CD14-positive monocyte (primary cell): ENCODE measurements around the gene TSPOAP1. TPM values are rescaled to one million over a fixed set of nuclear protein-coding genes. Genes with fewer than 3 reads are reported as not detected.
A peak's percentile ranks its signal among the peaks of the same experiment; 100 is the strongest.

Experiments
- DNase-seq, 3 donors: peaks; one replicate each; pipeline ENCODE4 v3.0.0-alpha.2; 2011 to 2022
- H2AFZ ChIP-seq: 2 replicates; pipeline ENCODE4 v1.6.0; 2012; ENCODE audit warnings: mild to moderate bottlenecking, low read depth, low read length, inconsistent platforms; ENCODE audit not compliant: insufficient read depth, poor library complexity, severe bottlenecking
- H3K27ac ChIP-seq, 2 donors: 1 replicate in 1 of 2; 2 replicates in 1 of 2; pipeline ENCODE4 v1.5.1; 2012 to 2013; ENCODE audit warnings: low read length in 2 of 2, control low read depth in 1 of 2, inconsistent platforms in 1 of 2, low read depth in 1 of 2, mild to moderate bottlenecking in 1 of 2
- H3K27me3 ChIP-seq, 2 donors: one replicate each; pipeline versions ENCODE4 v1.6.0 to v1.6.1; 2011 to 2013; ENCODE audit warnings: low read length in 2 of 2; ENCODE audit not compliant: control insufficient read depth in 2 of 2, insufficient read depth in 2 of 2
- H3K36me3 ChIP-seq, 2 donors: replicated peaks in 1 of 2; 1 replicate in 1 of 2; 2 replicates in 1 of 2; pipeline versions ENCODE4 v1.5.1 to v1.6.1; 2012 to 2013; ENCODE audit warnings: low read length in 2 of 2, control low read depth in 1 of 2, inconsistent platforms in 1 of 2, mild to moderate bottlenecking in 1 of 2; ENCODE audit not compliant: insufficient read depth in 2 of 2, control insufficient read depth in 1 of 2
- H3K4me1 ChIP-seq, 2 donors: 1 replicate in 1 of 2; 2 replicates in 1 of 2; pipeline versions ENCODE4 v1.5.1 to v1.6.1; 2012 to 2013; ENCODE audit warnings: low read length in 2 of 2, control low read depth in 1 of 2, inconsistent platforms in 1 of 2, mild to moderate bottlenecking in 1 of 2, moderate library complexity in 1 of 2; ENCODE audit not compliant: insufficient read depth in 2 of 2, control insufficient read depth in 1 of 2
- H3K4me2 ChIP-seq: replicated peaks from 2 replicates; pipeline ENCODE3; 2012; ENCODE audit warnings: low read length, moderate library complexity, mild to moderate bottlenecking; ENCODE audit not compliant: poor library complexity, severe bottlenecking; ENCODE audit errors: extremely low read depth
- H3K4me3 ChIP-seq, 3 experiments: fragments of 200-600 bp in 1 of 3; sonication (generic) in 1 of 3; replicated peaks in 1 of 3; 1 replicate in 2 of 3; 2 replicates in 1 of 3; pipeline ENCODE4 v1.5.1; 2011 to 2013; ENCODE audit warnings: low read length in 3 of 3, mild to moderate bottlenecking in 3 of 3, control low read depth in 2 of 3, low read depth in 2 of 3, inconsistent platforms in 1 of 3, moderate library complexity in 1 of 3
- H3K79me2 ChIP-seq: 2 replicates; pipeline ENCODE4 v1.6.0; 2012; ENCODE audit warnings: mild to moderate bottlenecking, control low read depth, inconsistent platforms, low read length, moderate library complexity; ENCODE audit not compliant: insufficient read depth
- H3K9ac ChIP-seq: 2 replicates; pipeline ENCODE4 v1.6.0; 2017; ENCODE audit warnings: low read length, mild to moderate bottlenecking; ENCODE audit not compliant: insufficient read depth, poor library complexity, severe bottlenecking
- H3K9me3 ChIP-seq, 2 donors: replicated peaks in 1 of 2; 1 replicate in 1 of 2; 2 replicates in 1 of 2; pipeline versions ENCODE4 v1.5.1 to v1.6.1; 2012 to 2013; ENCODE audit warnings: low read length in 2 of 2, control low read depth in 1 of 2; ENCODE audit not compliant: control insufficient read depth in 1 of 2, insufficient read depth in 1 of 2
- H4K20me1 ChIP-seq: 2 replicates; pipeline ENCODE4 v1.6.0; 2012; ENCODE audit warnings: mild to moderate bottlenecking, low read length, control low read depth, moderate library complexity; ENCODE audit not compliant: insufficient read depth
- H3K27ac Mint-ChIP-seq, 7 donors: one replicate each; pipeline ENCODE4 v1.8.0; 2020; ENCODE audit warnings: mild to moderate bottlenecking in 7 of 7, mixed read lengths in 7 of 7, moderate library complexity in 6 of 7, inconsistent platforms in 2 of 7
- H3K27me3 Mint-ChIP-seq, 3 donors: one replicate each; pipeline ENCODE4 v1.8.0; 2021 to 2022; ENCODE audit warnings: low read depth in 3 of 3, mild to moderate bottlenecking in 3 of 3, mixed read lengths in 3 of 3, moderate library complexity in 3 of 3, inconsistent platforms in 1 of 3
- H3K36me3 Mint-ChIP-seq, 2 donors: one replicate each; pipeline ENCODE4 v1.8.0; 2020; ENCODE audit warnings: mixed read lengths in 2 of 2, inconsistent platforms in 1 of 2, mild to moderate bottlenecking in 1 of 2
- H3K4me1 Mint-ChIP-seq: one replicate; pipeline ENCODE4 v1.8.0; 2020; ENCODE audit warnings: mild to moderate bottlenecking, mixed read lengths
- H3K4me3 Mint-ChIP-seq, 2 donors: one replicate each; pipeline ENCODE4 v1.8.0; 2020; ENCODE audit warnings: mild to moderate bottlenecking in 2 of 2, mixed read lengths in 2 of 2, moderate library complexity in 1 of 2
- H3K9me3 Mint-ChIP-seq, 7 donors: one replicate each; pipeline ENCODE4 v1.8.0; 2020 to 2022; ENCODE audit warnings: mixed read lengths in 7 of 7, mild to moderate bottlenecking in 6 of 7, moderate library complexity in 6 of 7, inconsistent platforms in 2 of 7
- CTCF ChIP-seq: fragments of 200-600 bp; IDR thresholded peaks from one replicate; pipeline ENCODE4 v1.8.0; 2022; ENCODE audit warnings: antibody characterized with exemption, mild to moderate bottlenecking
- WGBS: methylation state at CpG from one replicate; pipeline ENCODE4 v1.1.5; 2013; ENCODE audit warnings: missing lambda C conversion rate; ENCODE audit not compliant: insufficient coverage; 5-methylcytosine and 5-hydroxymethylcytosine counted together
- intact Hi-C, 2 donors: fragments of 100-400 bp; cut with micrococcal nuclease; formaldehyde crosslinking; loops; one replicate each; pipeline versions ENCODE4 v1.15.0 to v1.15.1; 2023
- polyA plus RNA-seq, 3 donors: library from polyadenylated mRNA; depleted of rRNA in 1 of 3; unstranded in 2 of 3; stranded (reverse) in 1 of 3; fragments of 300-500 nt in 2 of 3; fragments of >200 nt in 1 of 3; fragmentation: Illumina TruSeq in 2 of 3; gene quantifications; 1 replicate in 2 of 3; 2 replicates in 1 of 3; pipeline ENCODE4 v1.2.3, GENCODE V29; 2012 to 2021

Gene TSPOAP1
- polyA plus RNA-seq, 3 donors: 0.10 to 14.0 (median 0.18) TPM

- TF ChIP-seq CTCF: no peak
- H3K79me2 ChIP-seq: no peaks in the 10 kb centered on the region
- H3K27me3 ChIP-seq: no peaks in the 10 kb centered on the region
- intact Hi-C loops: no loop called here
- Mint-ChIP-seq H3K36me3 (no peaks in the 10 kb centered on the region), H3K27me3 (peaks cover 2 to 14% (median 7%) of the 10 kb centered on the region in 3 donors), H3K9me3 (peaks cover 0 to 1% (median 0%) of the 10 kb centered on the region in 7 donors), H3K4me1 (peaks cover 11% of the 10 kb centered on the region), H3K27ac (no peak overlapping the region), H3K4me3 (no peak overlapping the region)
- no peak overlapping the region for H3K9ac ChIP-seq
- no peak overlapping the region for H3K4me2 ChIP-seq
- WGBS: no CpG with 5 or more reads among the region's 5 CpGs
- no peaks in the 10 kb centered on the region for H3K36me3 ChIP-seq
- H3K4me3 ChIP-seq: no peak overlapping the region
- DNase-seq: no peak
- H2AFZ ChIP-seq: no peak overlapping the region
- H3K9me3 ChIP-seq: no peaks in the 10 kb centered on the region
- peaks cover 5 to 6% of the 10 kb centered on the region in 2 donors for H3K4me1 ChIP-seq
- no peaks in the 10 kb centered on the region for H4K20me1 ChIP-seq
- H3K27ac ChIP-seq: no peak overlapping the region
These were observed 41.7 kb upstream of the TSPOAP1 start for GRCh38 chr17:58370309-58370708.

- no peak overlapping the region for H3K4me3 Mint-ChIP-seq
- H3K4me1 Mint-ChIP-seq: peaks cover 3% of the 10 kb centered on the region
- no peak overlapping the region for H2AFZ ChIP-seq
- no peaks in the 10 kb centered on the region for H3K4me1 ChIP-seq
- H3K27me3 Mint-ChIP-seq: peaks cover 0 to 10% (median 7%) of the 10 kb centered on the region in 3 donors
- WGBS: 90% methylated on average over 3 of the region's 5 CpGs
- no peaks in the 10 kb centered on the region for H3K9me3 ChIP-seq
- no peak overlapping the region for H3K4me2 ChIP-seq
- H3K27me3 ChIP-seq: no peaks in the 10 kb centered on the region
- H3K27ac ChIP-seq: no peak overlapping the region
- H4K20me1 ChIP-seq: no peaks in the 10 kb centered on the region
- no peaks in the 10 kb centered on the region for H3K36me3 ChIP-seq
- no peak for DNase-seq
- no peak for TF ChIP-seq CTCF
- H3K4me3 ChIP-seq: no peak overlapping the region
- no peak overlapping the region for H3K9ac ChIP-seq
- H3K79me2 ChIP-seq: no peaks in the 10 kb centered on the region
- peaks cover 0 to 1% (median 0%) of the 10 kb centered on the region in 7 donors for H3K9me3 Mint-ChIP-seq
- H3K27ac Mint-ChIP-seq: peak overlapping the region in 2 of 7 donors; percentile 12 to 28
- intact Hi-C loops: loop anchor here in 1 of 2 donors (10.0 kb wide), 1 partner anchor 55 kb away; no protein-coding TSS in a partner anchor
- H3K36me3 Mint-ChIP-seq: no peaks in the 10 kb centered on the region
These were observed 40.8 kb upstream of the TSPOAP1 start for GRCh38 chr17:58369214-58370031.
